Measurements from ENCODE around the gene COL7A1.
A peak's percentile ranks its signal among the peaks of the same experiment; 100 is the strongest.

COL7A1 gene

GRCh38 chr3:48591886-48592518, 3.1 kb downstream of the COL7A1 start:
- DNase-seq (ENCODE audit: low spot score): no peak

GRCh38 chr3:48591436-48591835, 3.7 kb downstream of the COL7A1 start:
- no peak for DNase-seq (ENCODE audit: low spot score)

- no peak for DNase-seq (ENCODE audit: low spot score)
Measured at GRCh38 chr3:48588230-48588629, 6.9 kb downstream of the COL7A1 start.

DNA sequence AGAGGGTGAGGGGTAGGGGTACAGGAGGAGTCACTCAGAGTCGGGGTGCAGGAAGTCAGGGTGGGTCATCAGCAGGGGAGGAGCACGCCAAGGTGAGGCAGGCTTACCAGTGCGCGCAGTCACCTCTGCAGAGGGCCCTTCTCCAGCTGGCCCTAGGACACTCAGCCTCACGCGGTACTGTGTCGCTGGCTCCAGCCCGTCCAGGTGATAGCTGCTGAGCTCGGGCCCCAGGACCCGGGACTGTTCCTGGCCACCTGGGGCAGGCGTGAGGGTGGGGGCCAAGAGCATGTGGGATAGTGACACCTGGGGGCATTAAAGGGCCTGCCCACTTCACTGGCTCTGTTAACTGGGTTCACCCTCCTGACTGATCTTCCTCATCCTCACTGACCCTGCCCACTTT, 7.4 kb downstream of the COL7A1 start:
- no peak for DNase-seq (ENCODE audit: low spot score)

GRCh38 chr3:48585411-48585810, 9.7 kb downstream of the COL7A1 start:
- DNase-seq (ENCODE audit: low spot score): no peak

DNA sequence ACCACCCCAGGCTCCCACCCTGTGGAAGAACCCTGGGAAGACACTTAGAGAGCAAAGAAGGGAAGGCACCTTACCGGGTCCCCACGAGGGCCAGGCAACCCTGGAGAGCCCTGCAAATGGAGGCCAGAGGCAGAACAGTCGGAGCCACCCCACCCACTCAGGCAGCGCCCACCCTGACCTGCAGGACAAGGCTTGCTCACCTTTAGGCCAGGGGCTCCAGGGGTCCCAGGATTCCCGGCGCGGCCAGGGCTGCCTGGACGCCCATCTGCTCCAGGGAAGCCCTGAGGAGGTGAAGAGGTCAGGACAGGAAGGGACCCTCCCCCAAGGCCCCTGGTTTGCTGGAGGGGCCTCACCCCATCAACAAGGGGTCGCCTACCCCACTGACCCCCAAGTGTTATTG, 10.3 kb downstream of the COL7A1 start:
- no peak for DNase-seq (ENCODE audit: low spot score)

- DNase-seq (ENCODE audit: low spot score): no peak
Measured at GRCh38 chr3:48581621-48582481, 13.3 kb downstream of the COL7A1 start.

DNA sequence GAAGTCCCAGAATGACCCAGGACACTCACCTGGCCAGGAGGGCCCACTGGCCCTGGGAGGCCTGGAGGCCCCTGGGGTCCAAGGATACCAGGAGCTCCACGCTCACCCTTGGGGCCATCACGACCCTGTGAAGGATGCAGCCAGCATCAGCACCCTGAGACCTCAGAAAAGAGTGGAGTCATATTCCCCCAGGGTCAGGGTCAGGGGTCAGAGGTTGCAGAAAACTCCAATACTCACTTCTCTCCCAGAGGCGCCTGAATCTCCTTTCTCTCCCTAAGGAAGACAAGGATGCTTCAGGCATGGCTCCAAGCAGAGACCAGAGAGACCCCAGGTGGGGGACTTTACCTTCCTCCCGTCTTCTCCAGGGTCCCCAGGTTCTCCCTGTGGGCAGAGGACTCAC, 18.5 kb downstream of the COL7A1 start:
- no peak for DNase-seq (ENCODE audit: low spot score)

DNA sequence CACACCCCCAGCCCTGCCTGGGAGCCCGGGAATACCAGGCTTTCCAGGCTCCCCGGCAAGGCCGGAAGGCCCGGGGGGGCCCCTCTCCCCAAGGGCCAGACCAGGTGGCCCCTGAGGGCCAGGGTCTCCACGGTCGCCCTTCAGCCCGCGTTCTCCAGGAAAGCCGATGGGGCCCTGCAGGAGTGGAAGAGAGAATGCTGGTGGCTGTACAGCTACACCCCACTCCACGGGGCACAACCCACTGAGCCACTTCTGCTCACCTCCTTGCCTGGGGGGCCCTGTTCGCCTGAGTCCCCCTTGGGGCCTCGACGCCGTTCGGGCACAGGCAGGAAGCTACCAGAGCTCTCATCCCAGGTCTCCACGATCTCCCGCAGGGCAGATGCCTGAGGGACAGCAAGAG, 19.8 kb downstream of the COL7A1 start:
- DNase-seq (ENCODE audit: low spot score): no peak

DNA sequence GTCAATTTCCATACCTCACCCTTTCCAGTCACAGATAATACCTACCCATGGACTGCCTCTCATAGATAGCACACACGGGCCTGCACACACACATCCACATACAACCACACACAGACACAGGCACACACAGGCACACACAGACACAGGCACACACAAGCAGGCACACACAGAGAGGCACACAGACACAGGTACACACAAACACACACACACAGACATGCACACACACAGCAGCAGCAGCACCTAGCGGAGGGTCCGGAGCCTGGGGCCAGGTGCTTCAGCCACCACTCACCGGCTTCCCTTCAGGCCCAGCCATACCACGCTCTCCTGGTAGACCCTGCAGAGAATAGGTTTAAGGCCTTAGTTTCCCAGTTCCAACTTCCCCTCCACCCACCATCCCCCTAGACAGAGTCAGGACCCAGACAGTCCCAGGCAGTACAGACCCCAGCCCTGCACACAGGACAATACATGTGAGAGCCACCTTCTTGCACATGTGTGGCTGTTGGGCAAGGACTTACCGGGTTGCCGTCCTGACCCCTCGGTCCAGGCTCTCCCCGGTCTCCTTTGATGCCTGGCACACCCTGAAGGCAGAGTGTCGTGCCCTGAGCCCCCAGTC, 21.1 kb downstream of the COL7A1 start:
- no peak for DNase-seq (ENCODE audit: low spot score)

DNA sequence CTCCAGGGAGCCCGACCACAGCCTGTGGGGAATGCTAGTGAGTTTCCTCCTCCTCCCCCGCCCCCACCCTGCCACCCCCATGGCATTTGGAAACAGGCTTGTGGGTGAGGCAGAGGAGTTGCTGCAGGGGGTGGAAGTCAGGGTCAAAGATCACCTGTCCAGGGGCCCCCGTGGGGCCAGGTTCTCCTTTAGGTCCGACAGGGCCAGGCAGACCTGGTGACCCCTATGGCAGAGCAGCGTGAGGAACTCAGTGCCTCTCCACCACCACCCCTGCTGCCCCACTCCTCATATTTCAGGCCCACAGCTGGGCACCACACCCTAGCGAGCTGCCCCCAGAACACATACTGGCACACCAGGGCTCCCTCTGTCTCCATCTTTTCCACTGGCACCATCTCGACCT, 22.6 kb downstream of the COL7A1 start:
- no peak for DNase-seq (ENCODE audit: low spot score)

DNA sequence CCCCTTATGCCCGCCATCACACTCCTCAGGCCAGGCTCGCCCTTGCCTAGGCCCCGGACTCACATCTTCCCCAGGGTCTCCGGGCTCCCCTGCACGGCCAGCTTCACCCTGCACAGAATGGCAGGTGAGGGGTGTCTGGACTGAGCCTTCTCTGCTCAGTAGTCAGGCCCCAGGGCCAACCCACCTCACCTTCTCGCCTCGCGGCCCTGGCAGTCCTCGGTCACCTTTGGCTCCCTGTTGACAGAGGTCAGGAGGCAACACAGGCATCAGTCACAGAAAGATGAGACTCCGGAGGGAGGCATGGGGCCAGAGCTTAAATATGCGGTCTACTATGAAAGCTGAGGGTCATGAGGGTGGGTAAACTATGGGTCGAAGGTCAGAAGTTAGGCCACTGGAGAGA, 23.2 kb downstream of the COL7A1 start:
- no peak for DNase-seq (ENCODE audit: low spot score)

DNA sequence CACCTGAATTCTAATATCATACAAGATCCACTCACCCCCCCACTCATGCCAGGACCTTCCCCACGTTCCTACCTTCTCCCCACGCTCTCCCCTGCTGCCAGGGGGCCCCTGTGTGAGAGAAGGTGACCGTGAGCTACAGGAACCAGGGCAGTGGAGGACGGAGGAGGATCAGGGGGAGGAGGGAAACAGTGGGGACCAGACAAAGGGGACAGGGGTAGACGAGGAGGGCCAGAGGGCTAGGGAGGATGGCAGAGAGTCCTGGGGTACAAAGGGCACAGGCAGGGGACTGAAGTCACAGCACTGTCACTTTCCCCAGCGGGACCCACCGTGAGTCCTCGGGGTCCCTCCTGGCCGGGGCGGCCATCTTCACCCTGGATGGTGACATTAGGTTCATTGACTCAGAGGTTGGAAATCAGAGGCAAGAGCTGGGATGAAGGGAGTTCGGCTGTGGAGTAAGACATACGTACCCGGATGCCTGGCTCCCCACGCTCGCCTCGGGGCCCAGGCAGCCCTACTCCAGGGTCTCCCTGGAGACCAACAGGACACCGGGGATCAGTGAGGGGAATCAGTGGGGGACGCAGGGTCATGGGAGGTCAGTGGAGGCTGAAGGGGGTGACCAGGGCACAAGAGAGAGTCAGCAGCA, 25.2 kb downstream of the COL7A1 start:
- DNase-seq (ENCODE audit: low spot score): no peak

- DNase-seq (ENCODE audit: low spot score): no peak
Measured at GRCh38 chr3:48569400-48569799, 25.7 kb downstream of the COL7A1 start.

GRCh38 chr3:48568476-48568875, 26.7 kb downstream of the COL7A1 start:
- no peak for DNase-seq (ENCODE audit: low spot score)

GRCh38 chr3:48567500-48567899, 27.6 kb downstream of the COL7A1 start:
- DNase-seq (ENCODE audit: low spot score): no peak

DNA sequence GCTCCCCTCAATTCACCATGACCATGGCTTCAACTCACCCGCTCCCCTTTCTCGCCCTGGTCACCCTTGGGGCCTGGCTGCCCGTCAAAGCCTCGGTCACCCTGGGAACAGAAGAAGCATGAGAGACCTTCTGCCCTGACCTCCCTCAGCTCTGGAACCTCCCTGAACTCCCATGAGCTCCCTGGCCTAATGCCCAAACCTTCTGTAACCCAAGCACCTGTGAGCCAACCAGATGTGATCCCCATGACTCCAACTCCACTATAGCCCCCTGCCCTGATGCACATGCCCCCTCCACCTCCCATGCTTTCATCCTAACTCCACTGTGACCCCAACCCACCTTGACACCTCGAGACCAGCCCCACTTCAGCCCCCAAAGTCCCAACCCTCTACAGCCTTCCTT, 28.0 kb downstream of the COL7A1 start:
- no peak for DNase-seq (ENCODE audit: low spot score)

- DNase-seq (ENCODE audit: low spot score): no peak
Measured at GRCh38 chr3:48566401-48566760, 28.7 kb downstream of the COL7A1 start.

- peak; percentile 94 for DNase-seq (ENCODE audit: low spot score)
Measured at GRCh38 chr3:48565591-48566400, 29.3 kb downstream of the COL7A1 start.

GRCh38 chr3:48565186-48565585, 29.9 kb downstream of the COL7A1 start:
- no peak for DNase-seq (ENCODE audit: low spot score)

GRCh38 chr3:48564667-48565066, 30.5 kb downstream of the COL7A1 start:
- DNase-seq (ENCODE audit: low spot score): no peak

DNA sequence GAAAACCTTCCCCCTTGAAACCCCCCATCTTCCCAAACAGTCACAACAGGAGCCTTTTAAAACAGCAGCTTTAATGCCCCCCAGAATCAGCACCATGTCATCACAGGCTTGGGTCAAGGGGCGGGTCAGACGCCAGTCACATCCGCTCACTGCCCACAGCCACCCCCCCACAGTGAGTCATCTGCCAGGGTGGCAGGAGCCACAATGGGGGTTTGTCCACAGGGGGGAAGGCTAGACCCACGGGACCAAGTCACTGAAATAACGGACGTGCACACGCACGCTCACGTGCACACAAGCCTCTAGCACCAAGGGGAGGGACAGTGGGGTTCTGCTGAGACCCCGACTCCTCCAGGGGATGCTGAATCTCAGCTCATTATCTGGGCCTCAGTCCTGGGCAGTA, 31.1 kb downstream of the COL7A1 start:
- peak; percentile 93 for DNase-seq (ENCODE audit: low spot score)
